AG09319 (cell line): ENCODE results near the gene C1QTNF6.

Experiments used
- DNase-seq: peaks from one replicate; pipeline ENCODE4 v3.0.0-alpha.2; 2010; ENCODE audit warnings: low read depth; ENCODE audit errors: extremely low read depth
- TF ChIP-seq, protein P1 (sequence below): IDR thresholded peaks from 2 replicates; pipeline ENCODE4 v1.5.1; 2011; ENCODE audit warnings: low read depth, mild to moderate bottlenecking, inconsistent platforms, low read length, moderate library complexity

The C1QTNF6 gene

GRCh38 chr22:37208401-37209139 lies 20.5 kb upstream of the C1QTNF6 start:
- no peak for DNase-seq
- TF ChIP-seq, protein P1, sequence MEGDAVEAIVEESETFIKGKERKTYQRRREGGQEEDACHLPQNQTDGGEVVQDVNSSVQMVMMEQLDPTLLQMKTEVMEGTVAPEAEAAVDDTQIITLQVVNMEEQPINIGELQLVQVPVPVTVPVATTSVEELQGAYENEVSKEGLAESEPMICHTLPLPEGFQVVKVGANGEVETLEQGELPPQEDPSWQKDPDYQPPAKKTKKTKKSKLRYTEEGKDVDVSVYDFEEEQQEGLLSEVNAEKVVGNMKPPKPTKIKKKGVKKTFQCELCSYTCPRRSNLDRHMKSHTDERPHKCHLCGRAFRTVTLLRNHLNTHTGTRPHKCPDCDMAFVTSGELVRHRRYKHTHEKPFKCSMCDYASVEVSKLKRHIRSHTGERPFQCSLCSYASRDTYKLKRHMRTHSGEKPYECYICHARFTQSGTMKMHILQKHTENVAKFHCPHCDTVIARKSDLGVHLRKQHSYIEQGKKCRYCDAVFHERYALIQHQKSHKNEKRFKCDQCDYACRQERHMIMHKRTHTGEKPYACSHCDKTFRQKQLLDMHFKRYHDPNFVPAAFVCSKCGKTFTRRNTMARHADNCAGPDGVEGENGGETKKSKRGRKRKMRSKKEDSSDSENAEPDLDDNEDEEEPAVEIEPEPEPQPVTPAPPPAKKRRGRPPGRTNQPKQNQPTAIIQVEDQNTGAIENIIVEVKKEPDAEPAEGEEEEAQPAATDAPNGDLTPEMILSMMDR: no peak

DNA sequence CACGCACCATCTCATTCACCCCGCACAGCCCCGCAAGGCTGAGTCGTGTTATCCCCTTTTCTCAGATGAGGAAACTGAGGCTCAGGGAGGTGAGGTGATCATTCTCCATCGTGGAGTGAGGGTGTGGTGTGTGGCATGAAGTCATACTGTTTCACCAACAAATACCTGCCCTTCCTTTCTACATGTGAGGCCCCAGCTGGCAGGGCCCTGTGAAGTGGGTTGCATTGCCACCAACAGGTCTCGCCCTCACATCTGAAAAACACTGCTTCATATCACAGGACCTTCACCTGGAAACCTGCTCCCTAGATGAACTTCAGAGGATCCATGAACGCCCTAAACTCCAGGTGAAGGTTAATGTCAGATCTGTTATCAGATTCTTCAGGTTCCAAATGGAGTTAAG lies 19.9 kb upstream of the C1QTNF6 start:
- TF ChIP-seq, protein P1: no peak
- no peak for DNase-seq

GRCh38 chr22:37206841-37207821 lies 19.1 kb upstream of the C1QTNF6 start:
- DNase-seq: no peak
- TF ChIP-seq, protein P1: no peak

DNA sequence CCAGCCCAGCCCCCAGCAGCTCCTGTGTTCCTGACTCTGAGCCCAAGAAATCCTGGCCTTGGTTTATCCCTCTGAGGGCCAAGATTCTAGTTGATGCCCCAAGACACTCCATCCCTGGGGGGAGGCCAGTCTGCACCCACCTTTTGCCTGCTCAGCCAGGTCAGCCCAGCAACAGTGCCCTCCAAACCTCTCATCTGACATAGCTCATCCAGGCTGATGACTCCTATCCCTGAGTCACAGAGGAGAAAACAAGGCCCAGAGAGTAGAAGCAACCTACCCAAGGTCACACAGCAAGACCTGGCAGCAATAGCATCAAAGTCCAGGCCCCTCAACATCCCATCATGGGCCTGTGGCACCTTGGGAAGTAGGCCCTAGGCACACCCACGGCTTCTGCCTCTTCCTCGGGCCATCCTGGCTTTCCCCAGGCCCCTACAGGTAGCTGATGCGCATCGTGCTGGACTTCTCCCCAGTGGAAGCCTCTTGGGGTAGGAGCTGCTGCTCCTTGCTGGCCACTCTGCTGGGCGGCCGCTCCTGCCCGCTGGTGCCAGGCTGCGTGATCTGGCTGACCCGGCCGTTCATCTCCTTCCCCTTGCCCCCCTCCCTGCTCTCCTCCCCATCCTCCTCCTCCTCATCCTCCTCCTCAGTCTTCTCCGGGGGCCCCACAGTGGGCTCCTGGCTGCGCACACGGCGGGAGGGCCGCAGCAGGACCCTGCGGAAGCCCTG lies 18.2 kb upstream of the C1QTNF6 start:
- TF ChIP-seq, protein P1: no peak
- DNase-seq: no peak

DNA sequence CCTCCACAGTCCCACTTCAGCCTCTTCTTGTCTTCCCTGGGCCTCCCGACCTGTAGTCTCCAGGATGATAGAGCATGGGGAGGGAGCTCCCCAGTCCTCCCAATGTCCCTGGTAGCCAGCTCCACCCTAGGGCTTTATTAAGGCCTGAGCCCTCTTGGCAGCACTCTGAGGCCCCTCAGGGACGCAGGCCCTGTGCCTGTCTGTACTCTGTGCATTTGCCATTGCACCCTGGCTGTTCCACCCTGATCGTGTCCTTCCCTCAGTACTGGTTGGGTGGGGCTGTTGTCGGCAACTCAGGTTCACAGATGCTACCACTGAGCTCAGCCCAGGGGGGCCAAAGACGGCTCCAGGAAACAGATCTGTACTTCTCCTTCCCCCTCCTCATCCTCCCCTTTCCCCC lies 17.0 kb upstream of the C1QTNF6 start:
- TF ChIP-seq, protein P1: no peak
- no peak for DNase-seq

DNA sequence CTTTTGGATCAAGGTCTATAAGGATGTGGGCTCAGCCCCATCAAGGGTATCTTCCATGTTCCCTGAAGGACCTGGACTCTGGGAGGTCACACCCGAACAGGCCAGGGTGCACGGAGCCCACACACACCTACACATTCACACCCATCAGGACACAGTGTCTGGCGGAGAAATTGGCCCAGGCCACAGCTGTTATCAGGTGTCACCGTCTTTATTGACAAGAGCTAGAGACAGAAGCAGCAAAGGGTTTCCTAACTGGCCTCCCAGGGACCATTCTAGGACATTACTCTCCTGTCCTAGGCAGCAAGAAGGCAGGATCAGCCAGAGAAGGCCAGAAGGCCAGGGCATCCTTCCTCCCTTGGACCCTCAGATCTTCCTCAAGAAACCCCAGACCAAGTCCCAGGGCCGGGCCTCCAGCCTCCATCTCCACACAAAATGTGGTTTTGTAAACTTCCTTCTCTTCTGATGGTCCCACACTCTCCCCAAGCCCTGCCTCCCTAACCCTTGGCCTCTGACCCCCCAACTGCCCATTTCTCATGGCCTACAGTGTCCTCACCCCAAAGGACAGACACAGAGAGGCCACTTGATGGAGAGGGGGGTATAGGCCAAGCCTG lies 16.1 kb upstream of the C1QTNF6 start:
- no peak for DNase-seq
- TF ChIP-seq, protein P1: no peak
